GM23338 (cell line): Measurements from ENCODE around the gene GRAMD1C. TPM values are rescaled to one million over a fixed set of nuclear protein-coding genes. Genes with fewer than 3 reads are reported as not detected.

Source experiments
- ATAC-seq: fragments of 200-7000 bp; cut with Tn5 transposase; 3 replicates; pipeline ENCODE4 v1.9.1; 2020
- DNase-seq: peaks from one replicate; pipeline ENCODE4 v3.0.0-alpha.2; 2015; ENCODE audit warnings: low spot score
- H2AFZ ChIP-seq: fragments of 200-600 bp; sonication (generic); 2 replicates; pipeline ENCODE4 v1.8.0; 2016; ENCODE audit warnings: antibody characterized with exemption, mild to moderate bottlenecking, moderate library complexity
- H3F3A ChIP-seq: fragments of 200-600 bp; sonication (generic); replicated peaks from 2 replicates; pipeline ENCODE4 v1.8.0; 2017; ENCODE audit warnings: antibody characterized with exemption, mixed run types, low read depth
- H3K27ac ChIP-seq: fragments of 200-600 bp; sonication (generic); 2 replicates; pipeline ENCODE4 v1.6.1; 2016; ENCODE audit warnings: low read depth
- H3K27me3 ChIP-seq: fragments of 200-600 bp; sonication (generic); 2 replicates; pipeline ENCODE4 v1.8.0; 2016; ENCODE audit warnings: mild to moderate bottlenecking, mixed run types, moderate library complexity; ENCODE audit not compliant: insufficient read depth
- H3K36me3 ChIP-seq: fragments of 200-600 bp; sonication (generic); 2 replicates; pipeline ENCODE4 v1.8.0; 2016; ENCODE audit warnings: mild to moderate bottlenecking; ENCODE audit not compliant: insufficient read depth
- H3K4me1 ChIP-seq: fragments of 200-600 bp; sonication (generic); 2 replicates; pipeline ENCODE4 v1.8.0; 2016; ENCODE audit warnings: mild to moderate bottlenecking, moderate library complexity; ENCODE audit not compliant: insufficient read depth
- H3K4me2 ChIP-seq: fragments of 200-600 bp; sonication (generic); 2 replicates; pipeline ENCODE4 v1.7.1; 2017; ENCODE audit warnings: mixed run types
- H3K4me3 ChIP-seq: fragments of 200-600 bp; sonication (generic); 2 replicates; pipeline ENCODE4 v1.6.1; 2016; ENCODE audit warnings: mixed run types
- H3K79me2 ChIP-seq: fragments of 200-600 bp; sonication (generic); replicated peaks from 2 replicates; pipeline ENCODE4 v1.8.0; 2017; ENCODE audit warnings: mild to moderate bottlenecking; ENCODE audit not compliant: insufficient read depth
- H3K9me2 ChIP-seq: fragments of 200-600 bp; sonication (generic); 2 replicates; pipeline ENCODE4 v1.8.0; 2017; ENCODE audit not compliant: insufficient read depth
- H4K20me1 ChIP-seq: fragments of 200-600 bp; sonication (generic); replicated peaks from 2 replicates; pipeline ENCODE4 v1.8.0; 2017; ENCODE audit warnings: mild to moderate bottlenecking; ENCODE audit not compliant: insufficient read depth
- H3K27ac Mint-ChIP-seq: 2 replicates; pipeline ENCODE4 v1.8.0; 2020; ENCODE audit warnings: inconsistent platforms, mild to moderate bottlenecking, moderate library complexity, mixed read lengths
- H3K27me3 Mint-ChIP-seq: 3 replicates; pipeline ENCODE4 v1.8.0; 2022; ENCODE audit warnings: low read depth, mild to moderate bottlenecking, moderate library complexity, mixed read lengths, inconsistent platforms; ENCODE audit not compliant: insufficient read depth, poor library complexity
- H3K36me3 Mint-ChIP-seq: 3 replicates; pipeline ENCODE4 v1.8.0; 2021; ENCODE audit warnings: low read depth, mild to moderate bottlenecking, inconsistent platforms, moderate library complexity, mixed read lengths
- H3K4me1 Mint-ChIP-seq: 3 replicates; pipeline ENCODE4 v1.8.0; 2020; ENCODE audit warnings: mild to moderate bottlenecking, inconsistent platforms, mixed read lengths
- H3K4me3 Mint-ChIP-seq: 3 replicates; pipeline ENCODE4 v1.8.0; 2021; ENCODE audit warnings: moderate library complexity, mild to moderate bottlenecking, inconsistent platforms, mixed read lengths
- H3K9me3 Mint-ChIP-seq: 3 replicates; pipeline ENCODE4 v1.8.0; 2020; ENCODE audit warnings: moderate library complexity, mild to moderate bottlenecking, inconsistent platforms, mixed read lengths
- EZH2 ChIP-seq: fragments of 200-600 bp; sonication (generic); IDR thresholded peaks from one replicate; pipeline ENCODE4 v1.8.0; 2017; ENCODE audit warnings: antibody characterized with exemption, mild to moderate bottlenecking, low read depth; ENCODE audit not compliant: unreplicated experiment
- EZH2phosphoT487 ChIP-seq: fragments of 200-600 bp; sonication (generic); IDR thresholded peaks from one replicate; pipeline ENCODE4 v1.8.1; 2018; ENCODE audit warnings: antibody characterized with exemption; ENCODE audit not compliant: unreplicated experiment
- JUNB ChIP-seq: IDR thresholded peaks from one replicate; pipeline ENCODE4 v1.6.1; 2016; ENCODE audit warnings: antibody characterized with exemption; ENCODE audit not compliant: unreplicated experiment
- NANOG ChIP-seq: IDR thresholded peaks from 2 replicates; pipeline ENCODE4 v1.6.1; 2016; ENCODE audit warnings: antibody characterized with exemption, borderline replicate concordance
- POLR2AphosphoS5 ChIP-seq: IDR thresholded peaks from 2 replicates; pipeline ENCODE4 v1.6.1; 2016; ENCODE audit warnings: antibody characterized with exemption, low read depth
- REST ChIP-seq: IDR thresholded peaks from one replicate; pipeline ENCODE4 v1.6.1; 2018; ENCODE audit warnings: antibody characterized with exemption; ENCODE audit not compliant: unreplicated experiment
- STAT1 ChIP-seq: IDR thresholded peaks from one replicate; pipeline ENCODE4 v1.6.1; 2016; ENCODE audit warnings: antibody characterized with exemption; ENCODE audit not compliant: unreplicated experiment
- ZNF114 ChIP-seq: fragments of 250-450 bp; sonication (Bioruptor Pico); IDR thresholded peaks from 2 replicates; pipeline ENCODE4 v1.5.0; 2020; ENCODE audit warnings: mild to moderate bottlenecking, moderate library complexity
- ZNF331 ChIP-seq: fragments of 250-450 bp; sonication (Bioruptor Pico); IDR thresholded peaks from 2 replicates; pipeline ENCODE4 v1.5.0; 2020; ENCODE audit warnings: low read depth, mild to moderate bottlenecking, moderate library complexity
- ZNF462 ChIP-seq: fragments of 250-450 bp; sonication (Bioruptor Pico); IDR thresholded peaks from 2 replicates; pipeline ENCODE4 v1.5.0; 2020; ENCODE audit warnings: mild to moderate bottlenecking, moderate library complexity
- polyA plus RNA-seq: library from polyadenylated mRNA; unstranded; fragments of >200 nt; fragmentation: Nextera tagmentation; extraction: Ambion mirVana; gene quantifications from 2 replicates; pipeline ENCODE4 v1.2.1, GENCODE V29; 2016
- total RNA-seq: library from RNA; depleted of rRNA; stranded (reverse); fragments of >200 nt; shearing (Covaris generic); gene quantifications from 2 replicates; pipeline ENCODE4 v1.2.3, GENCODE V29; 2014
- TF ChIP-seq, protein P1 (sequence below), 2 experiments: fragments of 200-600 bp in 1 of 2; sonication (generic) in 1 of 2; conservative IDR thresholded peaks; 2 replicates each; pipeline versions ENCODE4 v1.5.1 to v1.6.1; 2016 to 2017; ENCODE audit warnings: antibody characterized with exemption in 2 of 2, low read depth in 2 of 2, mild to moderate bottlenecking in 2 of 2, moderate library complexity in 1 of 2

Gene GRAMD1C
- total and polyA plus RNA-seq, 2 experiments from 2014 or later = 3.3 to 3.6 TPM

DNA sequence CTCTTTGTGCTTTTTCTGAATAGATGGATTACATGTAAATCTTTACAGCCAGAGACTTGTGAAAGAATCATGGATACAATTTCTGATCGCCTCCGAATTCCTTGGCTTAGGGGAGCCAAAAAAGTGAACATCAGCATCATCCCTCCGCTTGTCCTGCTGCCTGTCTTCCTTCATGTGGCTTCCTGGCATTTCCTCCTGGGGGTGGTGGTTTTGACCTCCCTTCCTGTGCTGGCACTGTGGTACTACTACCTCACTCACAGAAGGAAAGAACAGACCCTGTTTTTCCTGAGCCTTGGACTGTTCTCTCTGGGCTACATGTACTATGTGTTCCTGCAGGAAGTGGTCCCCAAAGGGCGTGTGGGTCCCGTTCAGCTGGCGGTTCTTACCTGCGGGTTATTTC, 115.1 kb downstream of the GRAMD1C start:
- no peak overlapping the region for H3K4me3 ChIP-seq
- no peak overlapping the region for H3K4me3 Mint-ChIP-seq
- H3K9me2 ChIP-seq = no peaks in the 10 kb centered on the region
- no peaks in the 10 kb centered on the region for H3K9me3 Mint-ChIP-seq
- no peak overlapping the region for H2AFZ ChIP-seq
- peaks cover 6% of the 10 kb centered on the region for H3K27me3 Mint-ChIP-seq
- H3K4me1 Mint-ChIP-seq = peaks cover 6% of the 10 kb centered on the region
- no peak overlapping the region for H3K27ac Mint-ChIP-seq
- H3K79me2 ChIP-seq = 0 out of 2 replicates have a peak, but pooled peaks cover 5% of the 10 kb centered on the region
- H3K27me3 ChIP-seq = peaks cover 7% of the 10 kb centered on the region; the same call in 1 of the 2 replicates
- peaks cover 4% of the 10 kb centered on the region; the same call in 1 of the 2 replicates for H3K4me1 ChIP-seq
- 0 out of 2 replicates have a peak, but pooled peaks cover 3% of the 10 kb centered on the region for H4K20me1 ChIP-seq
- H3K36me3 Mint-ChIP-seq = peaks cover 24% of the 10 kb centered on the region
- H3K27ac ChIP-seq = no peak overlapping the region
- ATAC-seq (no peak), DNase-seq (no peak)
- peaks cover 5% of the 10 kb centered on the region for H3F3A ChIP-seq
- H3K4me2 ChIP-seq = no peak overlapping the region
- 0 out of 2 replicates have a peak, but pooled peaks cover 4% of the 10 kb centered on the region for H3K36me3 ChIP-seq
- no peak for TF ChIP-seq NANOG
- TF ChIP-seq ZNF462 (CRISPR knock-in tag) = no peak
- no peak for TF ChIP-seq EZH2
- TF ChIP-seq STAT1 = no peak
- no peak for TF ChIP-seq ZNF331 (CRISPR knock-in tag)
- no peak for TF ChIP-seq POLR2AphosphoS5
- no peak for TF ChIP-seq ZNF114 (CRISPR knock-in tag)
- TF ChIP-seq, protein P1, sequence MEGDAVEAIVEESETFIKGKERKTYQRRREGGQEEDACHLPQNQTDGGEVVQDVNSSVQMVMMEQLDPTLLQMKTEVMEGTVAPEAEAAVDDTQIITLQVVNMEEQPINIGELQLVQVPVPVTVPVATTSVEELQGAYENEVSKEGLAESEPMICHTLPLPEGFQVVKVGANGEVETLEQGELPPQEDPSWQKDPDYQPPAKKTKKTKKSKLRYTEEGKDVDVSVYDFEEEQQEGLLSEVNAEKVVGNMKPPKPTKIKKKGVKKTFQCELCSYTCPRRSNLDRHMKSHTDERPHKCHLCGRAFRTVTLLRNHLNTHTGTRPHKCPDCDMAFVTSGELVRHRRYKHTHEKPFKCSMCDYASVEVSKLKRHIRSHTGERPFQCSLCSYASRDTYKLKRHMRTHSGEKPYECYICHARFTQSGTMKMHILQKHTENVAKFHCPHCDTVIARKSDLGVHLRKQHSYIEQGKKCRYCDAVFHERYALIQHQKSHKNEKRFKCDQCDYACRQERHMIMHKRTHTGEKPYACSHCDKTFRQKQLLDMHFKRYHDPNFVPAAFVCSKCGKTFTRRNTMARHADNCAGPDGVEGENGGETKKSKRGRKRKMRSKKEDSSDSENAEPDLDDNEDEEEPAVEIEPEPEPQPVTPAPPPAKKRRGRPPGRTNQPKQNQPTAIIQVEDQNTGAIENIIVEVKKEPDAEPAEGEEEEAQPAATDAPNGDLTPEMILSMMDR (conservative IDR thresholded peaks at IDR 0.05; ENCODE audit: low read depth in 2 of 2) = no peak
- TF ChIP-seq JUNB = no peak
- TF ChIP-seq REST = no peak
- no peak for TF ChIP-seq EZH2phosphoT487
